GM21360 (cell line): ENCODE data around the gene NCF2.
A peak's percentile ranks its signal among the peaks of the same experiment; 100 is the strongest.
"Not testable (repeated sequence)": the region's sequence is repeated elsewhere in the genome, so short reads cannot be mapped to it uniquely, and the experiment has no call there.

Experiments
- ATAC-seq: cut with Tn5 transposase; IDR thresholded peaks from one replicate; pipeline ENCODE4 v1.9.1; 2021; ENCODE audit warnings: mild to moderate bottlenecking, moderate library complexity; ENCODE audit not compliant: unreplicated experiment

Gene NCF2

DNA sequence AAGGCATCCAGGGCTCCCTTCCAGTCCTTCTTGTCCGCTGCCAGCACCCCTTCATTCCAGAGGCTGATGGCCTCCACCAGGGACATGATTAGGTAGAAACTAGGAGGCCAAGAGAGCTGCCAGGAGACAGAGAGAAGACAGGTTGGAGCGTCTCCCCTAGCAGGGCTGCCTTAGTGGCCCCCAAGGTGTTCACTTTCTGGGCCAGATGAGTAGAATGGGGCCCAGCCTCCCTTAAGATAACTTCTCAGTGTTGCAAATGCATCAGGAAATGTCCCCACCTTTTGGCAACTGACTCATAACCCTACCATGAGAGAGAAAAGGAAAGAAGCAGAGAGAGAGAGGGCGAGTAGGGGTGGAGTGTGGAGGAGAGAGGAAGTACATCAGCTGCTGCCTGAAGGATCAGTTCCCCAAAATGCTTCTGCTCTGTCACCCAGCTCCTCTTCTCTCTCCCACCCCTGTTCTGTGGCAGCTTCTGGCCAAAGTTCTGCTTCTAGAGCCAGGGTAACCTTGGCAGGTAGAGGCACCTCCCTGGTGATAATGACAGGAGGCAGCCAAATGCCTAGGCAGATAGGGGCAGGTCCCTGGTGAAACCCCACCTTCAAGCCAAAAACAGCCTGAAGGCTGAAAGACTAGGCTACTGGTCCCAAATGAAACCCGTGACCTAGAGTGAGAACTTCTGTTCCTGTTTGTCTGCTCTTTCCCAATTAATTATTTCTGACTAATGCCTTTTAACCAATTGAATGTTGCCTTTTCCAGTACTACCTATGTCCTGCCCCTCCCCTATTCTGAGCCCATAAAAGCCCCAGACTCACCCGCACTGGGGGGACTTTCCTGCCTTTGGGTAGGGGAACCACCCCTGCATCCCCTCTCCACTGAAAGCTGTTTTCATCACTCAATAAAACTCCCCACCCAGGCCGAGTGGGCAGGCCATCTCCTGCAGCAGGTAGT is at the start of gene NCF2:
NCF2 (minus strand) TSS at position 216 of the 948 bp plus-strand sequence; CDS start at position 86, 130 bp downstream.
- peak; percentile 80 for ATAC-seq

GRCh38 chr1:183638649-183639387 is 48.6 kb upstream of the NCF2 start:
- ATAC-seq: no peak

DNA sequence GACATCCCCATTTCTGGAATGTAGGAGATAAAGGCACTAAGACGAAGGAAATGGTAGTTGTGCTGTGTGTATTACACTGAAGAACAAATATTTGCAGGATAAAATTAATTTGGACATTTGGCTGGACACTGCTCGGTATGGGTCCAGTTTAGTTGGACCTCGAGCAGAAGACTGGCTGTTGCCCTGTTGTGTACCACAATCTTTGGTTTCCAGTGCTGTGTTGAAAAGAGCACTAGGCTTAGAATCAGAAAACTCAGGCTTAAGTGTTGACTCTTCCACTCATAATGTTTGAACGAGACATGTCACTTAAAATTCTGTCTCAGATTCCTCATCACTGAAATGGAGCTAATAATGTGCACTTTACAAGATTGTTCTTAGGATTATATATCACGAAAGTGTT is 46.5 kb upstream of the NCF2 start:
- ATAC-seq: no peak

DNA sequence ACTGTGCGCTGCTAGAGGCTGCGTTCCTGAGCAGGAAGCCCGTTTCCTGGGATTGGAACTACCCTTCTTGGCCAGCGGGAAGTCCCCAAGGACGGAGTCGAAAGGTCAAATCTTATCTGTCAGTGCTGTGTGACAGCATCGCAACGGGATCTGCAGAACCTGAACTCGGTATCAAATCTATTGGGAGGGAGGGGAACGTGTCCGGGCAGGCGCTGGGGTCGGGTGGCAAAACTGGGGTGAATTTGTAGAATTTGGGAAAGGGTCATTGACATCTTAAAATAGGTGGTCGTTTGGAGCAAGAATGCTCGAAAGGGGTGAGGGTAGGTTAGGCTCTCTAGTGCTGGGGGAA is 46.0 kb upstream of the NCF2 start:
- no peak for ATAC-seq

- peak; percentile 79 for ATAC-seq
Observed at GRCh38 chr1:183635606-183636333, 45.5 kb upstream of the NCF2 start, which contains the start of gene ARPC5. Gene ARPC5, minus strand, starts transcription at chr1:183635783. Its CDS starts 124 bp downstream, at chr1:183635659.

DNA sequence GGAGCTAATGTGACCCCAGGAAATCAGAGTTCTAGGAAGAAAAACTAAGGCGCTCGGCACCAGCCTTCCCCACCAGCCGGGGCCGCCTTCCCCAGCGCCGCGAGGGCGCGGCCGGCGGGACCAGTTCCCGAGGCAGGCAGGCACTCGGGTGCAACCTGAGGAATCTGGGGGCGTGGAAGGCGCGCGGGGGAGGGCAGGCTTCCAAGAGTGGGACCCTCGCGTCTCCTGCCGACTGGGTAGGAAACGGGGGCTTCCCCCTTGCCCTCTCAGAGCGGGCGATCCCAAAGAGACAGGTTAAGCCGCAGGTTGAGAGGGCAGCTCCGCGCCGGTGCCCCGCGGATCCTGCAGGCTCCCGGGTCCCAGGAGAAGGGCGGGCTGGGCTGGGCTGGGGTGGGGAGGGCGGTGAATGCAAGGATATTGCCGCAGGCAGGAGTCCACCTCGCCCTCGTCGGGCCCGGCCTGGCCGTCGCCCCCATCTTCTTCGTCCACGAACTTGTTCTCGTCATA is 44.9 kb upstream of the NCF2 start:
- ATAC-seq: peak; percentile 6

DNA sequence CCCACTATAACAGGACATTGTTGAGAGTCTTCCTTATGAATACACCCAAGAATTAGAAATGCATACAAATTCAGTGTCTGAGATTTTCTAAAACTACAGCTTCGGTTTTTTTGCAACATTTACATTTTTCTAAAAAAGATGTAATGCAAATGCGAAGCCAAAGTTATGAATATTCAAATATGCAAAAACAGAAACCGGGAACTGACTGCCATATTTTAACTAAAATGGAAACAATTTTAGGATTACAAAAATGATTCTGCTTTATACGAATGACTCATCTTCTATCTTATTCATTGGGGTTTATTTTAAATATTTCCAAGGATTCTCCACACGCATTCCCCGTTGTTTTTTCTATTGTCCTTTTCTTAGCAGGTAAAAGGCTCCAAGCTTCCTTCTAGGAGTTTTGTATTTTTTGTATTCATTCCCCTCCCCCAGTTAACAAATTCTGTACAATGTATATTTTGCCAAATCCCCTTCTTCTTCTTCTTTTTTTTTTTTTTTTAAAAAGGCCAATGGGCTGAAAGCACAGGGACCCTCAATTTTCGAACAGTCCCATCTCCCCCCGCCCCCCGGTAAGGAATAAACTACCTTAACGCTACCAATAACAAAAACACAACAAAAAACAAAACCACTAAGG is 44.3 kb upstream of the NCF2 start:
- ATAC-seq: no peak

GRCh38 chr1:183633676-183634343 is 43.6 kb upstream of the NCF2 start:
- ATAC-seq: peak; percentile 46

DNA sequence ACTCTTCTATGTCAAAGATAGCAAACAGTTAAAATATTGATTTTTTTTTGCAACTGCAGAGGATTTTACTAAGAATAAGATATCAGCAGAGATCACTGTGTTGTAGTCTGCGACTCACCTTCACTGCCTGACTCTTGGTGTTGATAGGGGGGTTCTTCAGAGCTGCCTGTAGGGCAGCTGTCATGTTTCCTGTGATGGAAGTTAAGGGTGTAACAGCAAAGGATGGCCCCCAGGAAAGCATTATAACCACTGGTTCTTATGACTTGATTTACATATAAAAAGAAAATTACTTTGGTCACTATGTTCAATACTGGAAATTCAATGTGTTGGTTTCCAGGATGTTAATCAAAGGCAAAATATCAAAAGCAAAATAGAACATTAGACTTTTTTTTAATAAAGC is 42.7 kb upstream of the NCF2 start:
- no peak for ATAC-seq

- no peak for ATAC-seq
Observed at GRCh38 chr1:183632114-183632513, 41.9 kb upstream of the NCF2 start.

GRCh38 chr1:183630748-183631147 is 40.5 kb upstream of the NCF2 start:
- no peak for ATAC-seq

- no peak for ATAC-seq
Observed at GRCh38 chr1:183628537-183628936, 38.3 kb upstream of the NCF2 start.

GRCh38 chr1:183626236-183626635 is 36.0 kb upstream of the NCF2 start:
- not testable (repeated sequence) for ATAC-seq

GRCh38 chr1:183622884-183623785 is 32.9 kb upstream of the NCF2 start:
- ATAC-seq: peak; percentile 78

GRCh38 chr1:183622013-183622412 is 31.8 kb upstream of the NCF2 start:
- no peak for ATAC-seq

DNA sequence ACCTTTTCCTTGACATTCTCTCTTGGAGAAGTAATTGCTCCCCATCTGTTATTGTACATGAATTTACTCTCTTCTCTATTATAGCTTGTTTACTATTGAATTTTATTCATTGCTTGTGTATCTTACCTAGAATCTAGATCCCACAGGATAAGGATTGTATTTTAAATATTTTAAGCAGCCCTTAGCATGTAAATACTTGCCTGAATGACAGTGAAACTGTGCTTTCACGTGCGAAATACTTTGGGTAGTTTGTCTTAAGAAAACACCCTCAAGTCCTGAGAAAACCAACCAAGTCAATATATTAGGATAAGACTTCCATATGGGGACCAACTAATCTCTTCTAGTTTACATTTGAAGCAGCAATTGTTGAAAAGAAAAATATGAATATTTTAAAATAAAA is 30.1 kb upstream of the NCF2 start:
- ATAC-seq: no peak

DNA sequence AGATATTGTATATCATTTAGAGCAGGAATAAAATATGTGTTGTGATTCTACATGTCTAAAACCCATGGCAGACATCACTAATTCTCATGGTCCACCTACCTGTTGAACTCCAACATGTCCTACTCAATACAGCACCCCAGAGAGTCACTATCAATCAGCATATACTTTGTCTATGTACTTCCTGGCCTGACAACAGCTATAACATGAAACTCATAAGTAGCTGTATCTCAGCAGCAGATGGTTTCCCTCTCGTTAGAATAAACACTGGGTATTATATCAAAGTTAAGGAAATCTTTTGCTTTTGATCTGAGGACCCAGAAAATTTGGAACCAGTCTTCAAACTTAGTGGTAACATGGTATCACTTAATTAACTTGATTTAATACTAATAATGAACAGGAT is 29.5 kb upstream of the NCF2 start:
- ATAC-seq: no peak

DNA sequence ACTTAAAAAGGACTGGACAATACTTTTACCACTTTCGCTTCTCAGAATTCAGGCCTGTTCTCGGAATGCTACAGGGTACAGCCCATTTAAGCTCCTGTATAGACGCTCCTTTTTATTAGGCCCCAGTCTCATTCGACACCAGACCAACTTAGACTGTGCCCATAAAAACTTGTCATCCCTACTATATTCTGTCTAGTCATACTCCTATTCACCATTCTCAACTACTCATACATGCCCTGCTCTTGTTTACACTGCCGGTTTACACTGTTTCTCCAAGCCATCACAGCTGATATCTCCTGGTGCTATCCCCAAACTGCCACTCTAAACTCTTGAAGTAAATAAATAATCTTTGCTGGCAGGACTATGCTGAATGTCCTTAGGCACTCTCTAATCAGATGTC is 27.9 kb upstream of the NCF2 start:
- not testable (repeated sequence) for ATAC-seq

- not testable (repeated sequence) for ATAC-seq
Observed at GRCh38 chr1:183612975-183613374, 22.7 kb upstream of the NCF2 start.
